Suprapubic skin (tissue), 4 donors: Measurements from ENCODE around the gene AGAP1. TPM values are rescaled to one million over a fixed set of nuclear protein-coding genes. Genes with fewer than 3 reads are reported as not detected.

ENCODE experiments used
- DNase-seq, 2 donors: peaks; one replicate each; pipeline ENCODE4 v3.0.0-alpha.2; 2019; ENCODE audit warnings: low spot score in 2 of 2
- H3K27ac ChIP-seq: fragments of 200-600 bp; sonication (generic); one replicate; pipeline ENCODE4 v1.5.1; 2019
- H3K27me3 ChIP-seq: fragments of 200-600 bp; sonication (generic); one replicate; pipeline ENCODE4 v1.5.1; 2019
- H3K36me3 ChIP-seq: fragments of 200-600 bp; sonication (generic); one replicate; pipeline ENCODE4 v1.5.1; 2019
- H3K4me1 ChIP-seq: fragments of 200-600 bp; sonication (generic); one replicate; pipeline ENCODE4 v1.5.1; 2019
- H3K4me3 ChIP-seq: fragments of 200-600 bp; sonication (generic); one replicate; pipeline ENCODE4 v1.5.1; 2019; ENCODE audit warnings: mild to moderate bottlenecking
- H3K9me3 ChIP-seq: fragments of 200-600 bp; sonication (generic); one replicate; pipeline ENCODE4 v1.5.1; 2019
- EP300 ChIP-seq: sonication (generic); formaldehyde crosslinking; IDR thresholded peaks from one replicate; pipeline ENCODE4 v1.6.1; 2017; ENCODE audit warnings: antibody characterized with exemption
- POLR2A ChIP-seq, 2 donors: fragments of 450-650 bp; IDR thresholded peaks; one replicate each; pipeline ENCODE4 v1.6.1; 2017; ENCODE audit warnings: antibody characterized with exemption in 2 of 2, mild to moderate bottlenecking in 2 of 2, moderate library complexity in 2 of 2
- POLR2AphosphoS5 ChIP-seq, 3 donors: sonication (generic); formaldehyde crosslinking; IDR thresholded peaks; one replicate each; pipeline ENCODE4 v1.6.1; 2017; ENCODE audit warnings: antibody characterized with exemption in 3 of 3
- WGBS: methylation state at CpG from one replicate; pipeline ENCODE4 v1.1.5; 2018; 5-methylcytosine and 5-hydroxymethylcytosine counted together
- total RNA-seq, 4 donors: library from RNA; depleted of rRNA; stranded (reverse); fragments of >200 nt; gene quantifications; one replicate each; pipeline ENCODE4 v1.1.0, GENCODE V29; 2016
- TF ChIP-seq, protein P1 (sequence below), 2 donors: fragments of 200-600 bp in 1 of 2; fragments of 450-650 bp in 1 of 2; sonication (generic) in 1 of 2; IDR thresholded peaks; one replicate each; pipeline ENCODE4 v1.5.1; 2016 to 2019; ENCODE audit warnings: antibody characterized with exemption in 2 of 2, mild to moderate bottlenecking in 1 of 2, moderate library complexity in 1 of 2

AGAP1 gene
- total RNA-seq, 4 donors from 2014 or later = 14.1 to 30.7 (median 19.4) TPM

DNA sequence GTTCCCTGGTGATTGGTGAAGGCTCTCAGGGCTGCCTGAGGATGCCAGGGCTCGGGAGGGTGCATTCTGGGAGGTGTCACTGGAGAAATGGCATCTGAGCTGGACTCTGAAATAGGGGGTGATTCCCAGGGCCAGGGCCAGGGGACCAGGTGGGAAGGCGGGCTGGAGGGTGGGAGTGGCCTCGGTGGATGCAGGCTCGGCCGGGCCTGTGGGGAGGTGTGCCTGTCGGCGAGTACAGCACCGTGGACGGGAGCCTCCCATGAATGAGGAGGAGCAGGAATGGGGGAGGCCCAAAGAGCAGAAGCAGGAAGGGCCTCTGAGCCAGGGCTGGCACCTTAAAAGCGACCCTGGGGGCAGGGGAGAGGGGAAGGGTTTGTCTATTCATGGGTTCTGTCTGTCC is 557.5 kb downstream of the AGAP1 start:
- DNase-seq = no peak
- no peaks in the 10 kb centered on the region for H3K27me3 ChIP-seq
- no peak overlapping the region for H3K4me3 ChIP-seq
- peaks cover 35% of the 10 kb centered on the region for H3K36me3 ChIP-seq
- H3K4me1 ChIP-seq = peaks cover 15% of the 10 kb centered on the region
- no peak overlapping the region for H3K27ac ChIP-seq
- WGBS = 78% methylated on average over 10 of the region's 10 CpGs
- H3K9me3 ChIP-seq = no peaks in the 10 kb centered on the region
- TF ChIP-seq, protein P1, sequence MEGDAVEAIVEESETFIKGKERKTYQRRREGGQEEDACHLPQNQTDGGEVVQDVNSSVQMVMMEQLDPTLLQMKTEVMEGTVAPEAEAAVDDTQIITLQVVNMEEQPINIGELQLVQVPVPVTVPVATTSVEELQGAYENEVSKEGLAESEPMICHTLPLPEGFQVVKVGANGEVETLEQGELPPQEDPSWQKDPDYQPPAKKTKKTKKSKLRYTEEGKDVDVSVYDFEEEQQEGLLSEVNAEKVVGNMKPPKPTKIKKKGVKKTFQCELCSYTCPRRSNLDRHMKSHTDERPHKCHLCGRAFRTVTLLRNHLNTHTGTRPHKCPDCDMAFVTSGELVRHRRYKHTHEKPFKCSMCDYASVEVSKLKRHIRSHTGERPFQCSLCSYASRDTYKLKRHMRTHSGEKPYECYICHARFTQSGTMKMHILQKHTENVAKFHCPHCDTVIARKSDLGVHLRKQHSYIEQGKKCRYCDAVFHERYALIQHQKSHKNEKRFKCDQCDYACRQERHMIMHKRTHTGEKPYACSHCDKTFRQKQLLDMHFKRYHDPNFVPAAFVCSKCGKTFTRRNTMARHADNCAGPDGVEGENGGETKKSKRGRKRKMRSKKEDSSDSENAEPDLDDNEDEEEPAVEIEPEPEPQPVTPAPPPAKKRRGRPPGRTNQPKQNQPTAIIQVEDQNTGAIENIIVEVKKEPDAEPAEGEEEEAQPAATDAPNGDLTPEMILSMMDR (IDR thresholded peaks at IDR 0.05) = no peak
- TF ChIP-seq POLR2A (IDR thresholded peaks at IDR 0.05) = no peak

DNA sequence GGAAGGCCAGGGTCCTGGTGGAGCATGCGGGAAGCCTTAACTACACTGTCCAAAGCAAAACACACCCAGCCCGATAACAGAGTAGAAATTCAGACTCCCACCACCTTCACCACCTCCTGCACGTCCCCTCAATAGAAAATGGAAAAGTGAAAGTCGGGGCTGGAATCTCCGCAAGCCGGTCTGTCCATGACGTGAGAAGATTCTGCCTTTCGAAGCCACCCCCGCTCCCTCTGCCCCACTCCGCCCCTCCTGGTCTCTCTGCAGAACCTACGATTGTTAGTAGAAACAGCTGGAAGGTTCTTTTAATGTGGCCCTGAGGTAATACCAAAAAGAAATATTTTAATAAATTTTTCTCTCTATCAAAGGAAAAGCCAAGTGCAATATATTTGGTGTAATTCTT is 558.0 kb downstream of the AGAP1 start:
- no peak overlapping the region for H3K27ac ChIP-seq
- DNase-seq = no peak
- H3K4me3 ChIP-seq = no peak overlapping the region
- no peaks in the 10 kb centered on the region for H3K27me3 ChIP-seq
- WGBS = 89% methylated on average over 11 of the region's 11 CpGs
- TF ChIP-seq POLR2AphosphoS5 (IDR thresholded peaks at IDR 0.05) (no peak), EP300 (no peak), POLR2A (IDR thresholded peaks at IDR 0.05) (no peak)
- TF ChIP-seq, protein P1 (IDR thresholded peaks at IDR 0.05) = no peak
- H3K4me1 ChIP-seq = peaks cover 15% of the 10 kb centered on the region
- H3K36me3 ChIP-seq = peaks cover 35% of the 10 kb centered on the region
- no peaks in the 10 kb centered on the region for H3K9me3 ChIP-seq

DNA sequence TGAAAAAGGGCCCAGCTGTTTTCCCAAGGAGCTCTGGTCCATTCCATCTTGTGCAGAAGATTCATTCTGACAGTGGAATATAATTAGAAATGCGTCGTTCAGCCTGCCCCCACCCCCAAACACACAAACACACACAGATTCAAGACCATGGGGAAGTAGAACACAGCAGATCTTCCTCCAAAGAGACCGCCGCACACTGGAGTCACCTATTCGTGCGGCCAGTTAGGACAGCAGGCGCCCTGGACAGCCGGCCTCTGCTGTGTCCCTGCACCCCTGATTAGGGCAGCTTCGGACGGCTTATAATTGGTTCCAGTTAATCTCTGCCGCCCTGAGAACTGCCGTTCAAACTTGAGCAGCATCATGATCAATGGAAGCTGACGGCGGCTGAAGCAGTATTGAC is 558.4 kb downstream of the AGAP1 start:
- WGBS = 96% methylated on average over 14 of the region's 14 CpGs
- DNase-seq = no peak
- Histone ChIP-seq H3K4me1 (peaks cover 15% of the 10 kb centered on the region), H3K27me3 (no peaks in the 10 kb centered on the region), H3K9me3 (no peaks in the 10 kb centered on the region), H3K27ac (no peak overlapping the region), H3K4me3 (no peak overlapping the region), H3K36me3 (peaks cover 35% of the 10 kb centered on the region)
- TF ChIP-seq POLR2AphosphoS5 (IDR thresholded peaks at IDR 0.05) (no peak), EP300 (no peak), POLR2A (IDR thresholded peaks at IDR 0.05) (no peak)
- TF ChIP-seq, protein P1 (IDR thresholded peaks at IDR 0.05) = no peak

GRCh38 chr2:236052926-236053821 is 559.3 kb downstream of the AGAP1 start:
- Histone ChIP-seq H3K27me3 (no peaks in the 10 kb centered on the region), H3K36me3 (peaks cover 28% of the 10 kb centered on the region), H3K9me3 (peaks cover 8% of the 10 kb centered on the region), H3K4me1 (peaks cover 15% of the 10 kb centered on the region), H3K27ac (no peak overlapping the region), H3K4me3 (no peak overlapping the region)
- TF ChIP-seq, protein P1 (IDR thresholded peaks at IDR 0.05) = no peak
- TF ChIP-seq POLR2A (IDR thresholded peaks at IDR 0.05) = no peak
- TF ChIP-seq POLR2AphosphoS5 (IDR thresholded peaks at IDR 0.05) = no peak
- no peak for TF ChIP-seq EP300
- WGBS = 89% methylated on average over 36 of the region's 37 CpGs
- DNase-seq = no peak

GRCh38 chr2:236054125-236054524 is 560.3 kb downstream of the AGAP1 start:
- TF ChIP-seq, protein P1 (IDR thresholded peaks at IDR 0.05) = no peak
- TF ChIP-seq EP300 (no peak), POLR2A (IDR thresholded peaks at IDR 0.05) (no peak), POLR2AphosphoS5 (IDR thresholded peaks at IDR 0.05) (no peak)
- Histone ChIP-seq H3K27me3 (no peaks in the 10 kb centered on the region), H3K4me1 (peaks cover 15% of the 10 kb centered on the region), H3K36me3 (peaks cover 19% of the 10 kb centered on the region), H3K27ac (no peak overlapping the region), H3K9me3 (peaks cover 9% of the 10 kb centered on the region), H3K4me3 (no peak overlapping the region)
- no peak for DNase-seq
- WGBS = 50% methylated on average over 2 of the region's 2 CpGs
